ENCODE measurements around the gene FAHD2A.

The FAHD2A gene

DNA sequence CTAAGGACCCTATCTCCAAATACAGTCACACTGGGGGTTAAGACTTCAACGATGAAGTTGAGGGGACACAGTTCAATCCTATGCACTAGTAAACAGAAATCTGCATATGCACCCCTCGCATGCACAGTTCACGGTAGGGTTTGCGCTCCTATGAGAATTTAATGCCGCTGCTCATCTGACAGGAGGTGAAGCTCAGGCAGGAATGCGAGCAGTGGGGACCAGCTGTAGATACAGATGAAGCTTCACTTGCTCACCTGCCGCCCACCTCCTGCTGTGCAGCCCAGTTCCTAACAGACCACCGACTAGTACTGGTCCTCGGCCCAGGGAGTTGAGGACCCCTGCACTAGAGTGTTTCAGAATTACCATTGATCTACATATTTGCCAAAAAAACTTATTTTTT, 40.0 kb upstream of the FAHD2A start:
- no peaks in the 10 kb centered on the region for H3K27me3 ChIP-seq (replicated peaks)
- TF ChIP-seq, protein P1, sequence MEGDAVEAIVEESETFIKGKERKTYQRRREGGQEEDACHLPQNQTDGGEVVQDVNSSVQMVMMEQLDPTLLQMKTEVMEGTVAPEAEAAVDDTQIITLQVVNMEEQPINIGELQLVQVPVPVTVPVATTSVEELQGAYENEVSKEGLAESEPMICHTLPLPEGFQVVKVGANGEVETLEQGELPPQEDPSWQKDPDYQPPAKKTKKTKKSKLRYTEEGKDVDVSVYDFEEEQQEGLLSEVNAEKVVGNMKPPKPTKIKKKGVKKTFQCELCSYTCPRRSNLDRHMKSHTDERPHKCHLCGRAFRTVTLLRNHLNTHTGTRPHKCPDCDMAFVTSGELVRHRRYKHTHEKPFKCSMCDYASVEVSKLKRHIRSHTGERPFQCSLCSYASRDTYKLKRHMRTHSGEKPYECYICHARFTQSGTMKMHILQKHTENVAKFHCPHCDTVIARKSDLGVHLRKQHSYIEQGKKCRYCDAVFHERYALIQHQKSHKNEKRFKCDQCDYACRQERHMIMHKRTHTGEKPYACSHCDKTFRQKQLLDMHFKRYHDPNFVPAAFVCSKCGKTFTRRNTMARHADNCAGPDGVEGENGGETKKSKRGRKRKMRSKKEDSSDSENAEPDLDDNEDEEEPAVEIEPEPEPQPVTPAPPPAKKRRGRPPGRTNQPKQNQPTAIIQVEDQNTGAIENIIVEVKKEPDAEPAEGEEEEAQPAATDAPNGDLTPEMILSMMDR (IDR thresholded peaks at IDR 0.05; ENCODE audit: low read depth, low read length, missing control alignments), result no peak
- no peaks in the 10 kb centered on the region for H3K36me3 ChIP-seq (replicated peaks)
- H3K4me3 ChIP-seq (ENCODE audit: low read depth, low read length), result no peak overlapping the region
- H3K27ac ChIP-seq, result no peak overlapping the region
- in situ Hi-C loops (cut with HindIII; ENCODE audit: low pct_ligation_motif_present, low sequenced_read_pairs), result no loop called here
- DNase-seq, result no peak

DNA sequence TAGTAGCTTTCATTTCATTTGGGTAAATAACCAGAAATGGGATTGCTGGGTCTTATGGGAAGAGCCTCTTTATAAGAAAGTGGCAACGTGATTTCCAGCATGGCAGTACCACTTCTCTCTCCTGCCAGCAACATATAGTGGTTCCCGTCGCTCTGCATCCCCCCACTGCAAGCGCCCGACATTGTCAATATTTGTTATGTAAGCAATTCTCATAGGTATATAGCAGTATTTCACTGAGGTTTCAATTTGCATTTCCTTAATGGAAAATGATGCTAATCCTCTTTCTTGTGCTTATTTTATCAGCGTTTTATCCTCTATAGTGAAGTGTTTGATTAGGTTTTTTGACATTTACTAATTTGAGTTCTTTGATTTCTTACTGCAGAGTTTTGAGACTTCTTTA, 36.0 kb upstream of the FAHD2A start:
- TF ChIP-seq, protein P1 (IDR thresholded peaks at IDR 0.05; ENCODE audit: low read depth, low read length, missing control alignments), result no peak
- Histone ChIP-seq H3K4me3 (ENCODE audit: low read depth, low read length) (no peak overlapping the region), H3K27me3 (replicated peaks) (no peaks in the 10 kb centered on the region), H3K36me3 (replicated peaks) (no peaks in the 10 kb centered on the region), H3K27ac (no peak overlapping the region)
- DNase-seq, result no peak
- in situ Hi-C loops (cut with HindIII; ENCODE audit: low pct_ligation_motif_present, low sequenced_read_pairs), result no loop called here

DNA sequence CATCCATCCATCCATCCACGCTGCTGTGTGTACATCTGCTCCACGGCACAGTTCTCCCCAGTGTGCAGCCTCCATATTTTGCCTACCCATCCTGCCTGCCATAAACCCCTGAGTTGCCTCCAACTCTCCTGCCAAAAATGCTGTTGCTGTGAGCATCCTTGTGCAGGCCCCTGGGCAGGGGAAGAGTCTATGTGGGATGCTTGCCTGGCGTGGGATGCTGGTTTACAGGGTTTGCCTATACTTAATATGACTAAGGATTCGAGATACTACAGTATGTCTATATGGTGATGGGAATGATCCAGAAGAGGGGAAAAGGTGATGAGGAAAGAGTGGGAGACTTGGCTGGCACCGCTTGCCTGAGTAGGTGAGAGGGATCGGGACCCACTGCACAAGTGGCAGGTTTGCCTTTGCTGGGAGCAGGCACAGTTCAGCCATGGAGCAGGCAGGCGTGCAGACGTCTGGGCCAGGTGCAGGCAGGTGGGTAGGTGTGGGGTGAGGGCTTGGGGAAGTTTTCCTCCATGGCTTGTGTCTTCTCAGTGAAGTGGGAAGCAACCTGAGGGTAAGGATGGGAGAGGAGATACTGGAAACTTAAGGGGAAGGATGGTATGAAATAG, 30.2 kb upstream of the FAHD2A start:
- H3K36me3 ChIP-seq (replicated peaks), result no peaks in the 10 kb centered on the region

DNA sequence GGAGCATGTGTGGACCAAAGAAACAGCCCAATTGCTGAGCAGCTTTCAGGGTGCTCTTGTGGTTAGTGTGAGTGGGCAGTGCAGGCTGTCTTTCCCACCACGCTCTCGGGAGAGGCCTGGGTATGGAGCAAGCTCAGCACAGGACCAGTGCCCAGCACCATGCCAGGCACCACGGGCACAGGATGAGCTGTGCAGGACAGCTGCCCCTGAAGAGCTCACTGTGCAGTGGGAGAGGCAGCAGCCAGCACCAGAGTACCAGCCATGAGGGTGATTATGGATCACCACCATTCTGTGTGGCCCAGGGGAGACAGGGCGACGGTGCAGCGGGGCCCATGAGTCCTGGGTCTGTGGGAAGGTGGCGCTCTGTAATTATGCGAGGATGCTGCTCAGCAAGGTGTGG, 29.7 kb upstream of the FAHD2A start:
- in situ Hi-C loops (cut with HindIII; ENCODE audit: low pct_ligation_motif_present, low sequenced_read_pairs), result no loop called here
- no peak for DNase-seq
- Histone ChIP-seq H3K27ac (no peak overlapping the region), H3K4me3 (ENCODE audit: low read depth, low read length) (no peak overlapping the region), H3K27me3 (replicated peaks) (peaks cover 14% of the 10 kb centered on the region), H3K36me3 (replicated peaks) (no peaks in the 10 kb centered on the region)
- TF ChIP-seq, protein P1 (IDR thresholded peaks at IDR 0.05; ENCODE audit: low read depth, low read length, missing control alignments), result no peak

More for the DNA sequence above, 30.2 kb upstream of the FAHD2A start:
- TF ChIP-seq, protein P1 (IDR thresholded peaks at IDR 0.05; ENCODE audit: low read depth, low read length, missing control alignments), result no peak
- H3K4me3 ChIP-seq (ENCODE audit: low read depth, low read length), result no peak overlapping the region
- peaks cover 14% of the 10 kb centered on the region for H3K27me3 ChIP-seq (replicated peaks)
- in situ Hi-C loops (cut with HindIII; ENCODE audit: low pct_ligation_motif_present, low sequenced_read_pairs), result no loop called here
- H3K27ac ChIP-seq, result no peak overlapping the region
- DNase-seq, result no peak

DNA sequence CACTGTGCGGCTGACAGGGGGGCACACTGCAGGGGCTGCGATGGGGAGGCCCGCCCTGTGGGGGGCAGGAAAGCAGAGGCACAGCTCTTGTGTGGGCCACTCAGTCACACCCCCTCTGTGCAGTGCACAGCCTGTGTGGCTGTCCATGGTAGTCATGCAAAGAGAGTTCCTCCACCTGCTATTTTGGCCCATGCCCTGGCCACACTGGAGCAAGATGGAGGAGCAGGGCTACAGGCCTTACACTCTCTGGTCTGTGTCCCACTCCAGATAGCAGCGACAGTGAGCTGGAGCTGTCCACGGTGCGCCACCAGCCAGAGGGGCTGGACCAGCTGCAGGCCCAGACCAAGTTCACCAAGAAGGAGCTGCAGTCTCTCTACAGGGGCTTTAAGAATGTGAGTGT, 28.5 kb upstream of the FAHD2A start:
- TF ChIP-seq, protein P1 (IDR thresholded peaks at IDR 0.05; ENCODE audit: low read depth, low read length, missing control alignments), result no peak
- Histone ChIP-seq H3K36me3 (replicated peaks) (no peaks in the 10 kb centered on the region), H3K27me3 (replicated peaks) (peaks cover 14% of the 10 kb centered on the region), H3K4me3 (ENCODE audit: low read depth, low read length) (no peak overlapping the region), H3K27ac (no peak overlapping the region)
- in situ Hi-C loops (cut with HindIII; ENCODE audit: low pct_ligation_motif_present, low sequenced_read_pairs), result no loop called here
- no peak for DNase-seq

DNA sequence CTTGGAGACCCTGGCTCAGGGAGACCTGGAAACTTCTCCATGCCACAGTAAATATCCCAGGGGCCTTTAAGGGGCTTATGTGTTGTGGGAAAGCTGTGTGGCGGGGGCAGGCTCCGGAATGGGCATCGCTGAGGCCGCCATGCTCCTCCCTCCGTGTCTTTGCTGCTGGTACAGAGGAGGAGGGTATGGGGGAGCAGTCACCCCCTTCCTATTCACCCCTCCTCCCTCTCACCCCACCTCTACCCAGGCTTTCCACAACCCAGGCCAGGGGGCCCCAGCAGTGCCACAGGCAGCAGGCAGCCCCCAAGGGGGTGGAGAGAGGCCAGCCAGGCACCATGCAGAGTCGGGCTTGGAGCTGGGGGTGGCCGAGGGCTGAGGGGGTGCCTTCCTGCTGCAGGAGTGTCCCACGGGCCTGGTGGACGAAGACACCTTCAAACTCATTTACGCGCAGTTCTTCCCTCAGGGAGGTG, 28.0 kb upstream of the FAHD2A start:
- TF ChIP-seq, protein P1 (IDR thresholded peaks at IDR 0.05; ENCODE audit: low read depth, low read length, missing control alignments), result no peak
- no peak overlapping the region for H3K27ac ChIP-seq
- in situ Hi-C loops (cut with HindIII; ENCODE audit: low pct_ligation_motif_present, low sequenced_read_pairs), result no loop called here
- DNase-seq, result no peak
- H3K4me3 ChIP-seq (ENCODE audit: low read depth, low read length), result no peak overlapping the region
- peaks cover 14% of the 10 kb centered on the region for H3K27me3 ChIP-seq (replicated peaks)
- H3K36me3 ChIP-seq (replicated peaks), result no peaks in the 10 kb centered on the region
